Keratinocyte (primary cell): ENCODE measurements around the gene ZNF500. TPM values are rescaled to one million over a fixed set of nuclear protein-coding genes. Genes with fewer than 3 reads are reported as not detected.

Experiments
- DNase-seq: peaks from one replicate; pipeline ENCODE4 v3.0.0-alpha.2; 2011; ENCODE audit warnings: low read depth, missing footprints, low spot score
- FAIRE-seq: peaks from 2 replicates; lab custom pipeline; 2011; peaks lifted over from hg19 to GRCh38; lab: Jason Lieb, UNC
- H2AFZ ChIP-seq: 2 replicates; pipeline ENCODE4 v1.6.0; 2012; ENCODE audit warnings: low read length, control low read depth, inconsistent platforms; ENCODE audit not compliant: control insufficient read depth
- H3K27ac ChIP-seq: 2 replicates; pipeline ENCODE4 v1.5.1; 2011; ENCODE audit warnings: low read length; ENCODE audit not compliant: control insufficient read depth, insufficient read depth
- H3K27me3 ChIP-seq: 3 replicates; pipeline ENCODE4 v1.6.0; 2011; ENCODE audit warnings: low read length; ENCODE audit not compliant: control insufficient read depth, insufficient read depth; ENCODE audit errors: extremely low read depth
- H3K36me3 ChIP-seq, 2 experiments: 2 replicates in 1 of 2; 3 replicates in 1 of 2; pipeline ENCODE4 v1.5.1; 2011; ENCODE audit warnings: low read length in 2 of 2, mild to moderate bottlenecking in 1 of 2; ENCODE audit not compliant: control insufficient read depth in 2 of 2, insufficient read depth in 2 of 2; ENCODE audit errors: extremely low read depth in 1 of 2
- H3K4me1 ChIP-seq: 3 replicates; pipeline ENCODE4 v1.5.1; 2011; ENCODE audit warnings: low read length; ENCODE audit not compliant: control insufficient read depth, insufficient read depth; ENCODE audit errors: extremely low read depth
- H3K4me2 ChIP-seq: 3 replicates; pipeline ENCODE4 v1.6.0; 2011; ENCODE audit warnings: low read depth, low read length; ENCODE audit not compliant: control insufficient read depth, insufficient read depth; ENCODE audit errors: extremely low read depth
- H3K4me3 ChIP-seq, 3 experiments: fragments of 200-600 bp in 1 of 3; sonication (generic) in 1 of 3; 2 replicates in 2 of 3; 3 replicates in 1 of 3; pipeline ENCODE4 v1.5.1; 2011 to 2016; ENCODE audit warnings: low read length in 3 of 3, mild to moderate bottlenecking in 3 of 3, control low read depth in 2 of 3, inconsistent platforms in 1 of 3, low read depth in 1 of 3, mixed read lengths in 1 of 3, mixed run types in 1 of 3, moderate library complexity in 1 of 3; ENCODE audit not compliant: control insufficient read depth in 2 of 3, insufficient read depth in 2 of 3; ENCODE audit errors: extremely low read depth in 1 of 3
- H3K79me2 ChIP-seq: 2 replicates; pipeline ENCODE4 v1.6.0; 2012; ENCODE audit warnings: low read length; ENCODE audit not compliant: control insufficient read depth, insufficient read depth
- H3K9ac ChIP-seq: 3 replicates; pipeline ENCODE4 v1.6.0; 2011; ENCODE audit warnings: low read length; ENCODE audit not compliant: control insufficient read depth, insufficient read depth; ENCODE audit errors: extremely low read depth
- H3K9me1 ChIP-seq: 3 replicates; pipeline ENCODE4 v1.6.0; 2011; ENCODE audit warnings: low read length; ENCODE audit not compliant: control insufficient read depth, insufficient read depth; ENCODE audit errors: extremely low read depth
- H3K9me3 ChIP-seq: 2 replicates; pipeline ENCODE4 v1.5.1; 2012; ENCODE audit warnings: low read depth, low read length; ENCODE audit not compliant: control insufficient read depth
- H4K20me1 ChIP-seq: 3 replicates; pipeline ENCODE4 v1.6.0; 2011; ENCODE audit warnings: low read length; ENCODE audit not compliant: control insufficient read depth, insufficient read depth; ENCODE audit errors: extremely low read depth
- EZH2 ChIP-seq: IDR thresholded peaks from one replicate; pipeline ENCODE4 v1.6.1; 2012; ENCODE audit warnings: inconsistent platforms, mild to moderate bottlenecking, low read length, moderate library complexity
- dilution Hi-C: fragments of 300-500 bp; cut with MboI; formaldehyde crosslinking; loops from one replicate; pipeline ENCODE4 v1.7.0; 2020; ENCODE audit warnings: low sequenced_read_pairs; ENCODE audit not compliant: extremely low pct_ligation_motif_present
- polyA plus RNA-seq, 5 experiments: library from polyadenylated mRNA; depleted of rRNA in 3 of 5; stranded (reverse) in 3 of 5; stranded (forward) in 1 of 5; unstranded in 1 of 5; fragments of >200 nt; gene quantifications; 1 replicate in 1 of 5; 2 replicates in 3 of 5; 3 replicates in 1 of 5; pipeline versions ENCODE4 v1.2.1 to v1.2.3, GENCODE V29; 2011 to 2012; ENCODE audit warnings: missing spikeins in 2 of 5, low read depth in 1 of 5, low replicate concordance in 1 of 5
- TF ChIP-seq, protein P1 (sequence below), 3 experiments: IDR thresholded peaks in 1 of 3; conservative IDR thresholded peaks in 1 of 3; optimal IDR thresholded peaks in 1 of 3; 2 replicates in 2 of 3; 3 replicates in 1 of 3; pipeline versions ENCODE3 to v1.5.1; 2011; ENCODE audit warnings: low read length in 3 of 3, mild to moderate bottlenecking in 3 of 3, moderate library complexity in 2 of 3, control low read depth in 1 of 3, inconsistent platforms in 1 of 3; ENCODE audit not compliant: insufficient read depth in 2 of 3; ENCODE audit errors: extremely low read depth in 1 of 3

Gene ZNF500
- polyA plus RNA-seq, 1 donor (not counting 4 experiments of a cell fraction or from before 2014, with no cell fraction given): 3.3 TPM

DNA sequence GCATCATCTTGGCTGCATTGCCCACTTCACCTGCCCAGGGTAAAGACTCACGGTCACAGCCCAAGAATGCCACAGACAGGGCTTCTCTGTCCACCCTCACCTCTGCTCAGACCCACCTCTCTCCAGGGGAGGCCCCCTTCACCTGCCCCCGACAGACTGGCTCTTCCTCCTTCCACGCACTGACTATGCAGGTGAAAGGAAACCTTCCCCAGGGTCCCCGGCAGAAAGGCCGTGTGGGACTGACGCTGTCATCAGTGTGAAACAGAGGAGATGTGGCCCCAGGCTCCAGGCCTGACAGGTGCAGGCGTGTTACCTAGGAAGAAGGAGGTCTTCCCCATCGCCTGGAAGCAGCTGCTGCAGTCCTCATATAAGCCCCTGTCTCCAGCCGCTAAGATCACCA lies 44.8 kb upstream of the ZNF500 start:
- no peaks in the 10 kb centered on the region for H3K9me1 ChIP-seq
- no peak for DNase-seq
- no peak for FAIRE-seq
- H3K9me3 ChIP-seq: no peaks in the 10 kb centered on the region
- dilution Hi-C loops: no loop called here
- no peak overlapping the region for H3K4me3 ChIP-seq
- peaks cover 21 to 34% of the 10 kb centered on the region in 2 experiments for H3K36me3 ChIP-seq
- H3K27me3 ChIP-seq: no peaks in the 10 kb centered on the region
- H3K4me2 ChIP-seq: no peak overlapping the region
- H3K79me2 ChIP-seq: no peaks in the 10 kb centered on the region
- H3K9ac ChIP-seq: no peak overlapping the region
- no peak overlapping the region for H3K27ac ChIP-seq
- peaks cover 2% of the 10 kb centered on the region for H3K4me1 ChIP-seq
- no peak overlapping the region for H2AFZ ChIP-seq
- TF ChIP-seq EZH2: no peak
- TF ChIP-seq, protein P1, sequence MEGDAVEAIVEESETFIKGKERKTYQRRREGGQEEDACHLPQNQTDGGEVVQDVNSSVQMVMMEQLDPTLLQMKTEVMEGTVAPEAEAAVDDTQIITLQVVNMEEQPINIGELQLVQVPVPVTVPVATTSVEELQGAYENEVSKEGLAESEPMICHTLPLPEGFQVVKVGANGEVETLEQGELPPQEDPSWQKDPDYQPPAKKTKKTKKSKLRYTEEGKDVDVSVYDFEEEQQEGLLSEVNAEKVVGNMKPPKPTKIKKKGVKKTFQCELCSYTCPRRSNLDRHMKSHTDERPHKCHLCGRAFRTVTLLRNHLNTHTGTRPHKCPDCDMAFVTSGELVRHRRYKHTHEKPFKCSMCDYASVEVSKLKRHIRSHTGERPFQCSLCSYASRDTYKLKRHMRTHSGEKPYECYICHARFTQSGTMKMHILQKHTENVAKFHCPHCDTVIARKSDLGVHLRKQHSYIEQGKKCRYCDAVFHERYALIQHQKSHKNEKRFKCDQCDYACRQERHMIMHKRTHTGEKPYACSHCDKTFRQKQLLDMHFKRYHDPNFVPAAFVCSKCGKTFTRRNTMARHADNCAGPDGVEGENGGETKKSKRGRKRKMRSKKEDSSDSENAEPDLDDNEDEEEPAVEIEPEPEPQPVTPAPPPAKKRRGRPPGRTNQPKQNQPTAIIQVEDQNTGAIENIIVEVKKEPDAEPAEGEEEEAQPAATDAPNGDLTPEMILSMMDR (optimal IDR thresholded peaks at IDR 0.05 in 1 of 3, IDR thresholded peaks at IDR 0.05 in 1 of 3, conservative IDR thresholded peaks at IDR 0.05 in 1 of 3; ENCODE audit: extremely low read depth in 1 of 3, insufficient read depth in 2 of 3, low read length in 3 of 3): no peak
- no peaks in the 10 kb centered on the region for H4K20me1 ChIP-seq

DNA sequence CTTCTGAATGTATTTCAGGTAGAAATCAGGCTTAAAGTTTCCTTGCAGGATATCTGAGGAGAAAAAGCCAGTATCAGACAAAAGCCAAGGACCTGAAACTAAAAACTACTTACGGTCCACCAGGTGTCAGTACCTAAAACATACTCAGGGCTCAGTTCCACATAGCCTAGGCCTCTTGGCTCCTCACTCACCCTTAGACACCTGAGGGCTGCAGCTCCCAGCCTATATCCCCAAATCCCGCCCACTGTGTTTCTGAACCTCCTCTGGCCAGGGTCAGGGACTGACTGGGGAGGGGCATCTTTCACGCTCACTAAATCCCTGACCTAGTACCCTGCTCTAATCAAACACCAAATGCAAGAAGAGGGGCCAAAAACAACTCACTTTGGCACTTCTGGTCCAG lies 44.3 kb upstream of the ZNF500 start:
- no peak for TF ChIP-seq EZH2
- TF ChIP-seq, protein P1 (optimal IDR thresholded peaks at IDR 0.05 in 1 of 3, IDR thresholded peaks at IDR 0.05 in 1 of 3, conservative IDR thresholded peaks at IDR 0.05 in 1 of 3; ENCODE audit: extremely low read depth in 1 of 3, insufficient read depth in 2 of 3, low read length in 3 of 3): no peak
- Histone ChIP-seq H3K9me1 (no peaks in the 10 kb centered on the region), H3K4me1 (peaks cover 2% of the 10 kb centered on the region), H3K4me3 (no peak overlapping the region), H3K4me2 (no peak overlapping the region), H3K9me3 (no peaks in the 10 kb centered on the region), H3K36me3 (peaks cover 21 to 34% of the 10 kb centered on the region in 2 experiments), H3K27me3 (no peaks in the 10 kb centered on the region), H2AFZ (no peak overlapping the region), H4K20me1 (no peaks in the 10 kb centered on the region), H3K79me2 (no peaks in the 10 kb centered on the region), H3K27ac (no peak overlapping the region), H3K9ac (no peak overlapping the region)
- DNase-seq: no peak
- FAIRE-seq: no peak
- dilution Hi-C loops: no loop called here
